ENCODE measurements around the gene OMP.

OMP gene

GRCh38 chr11:77068457-77069335 is 33.9 kb upstream of the OMP start:
- POLR2A ChIA-PET, result no interaction called here
- no peak for DNase-seq (ENCODE audit: extremely low spot score)
- no peak for TF ChIP-seq FOXA1 (IDR thresholded peaks at IDR 0.05)
- TF ChIP-seq FOXK2 (IDR thresholded peaks at IDR 0.05), result no peak
- TF ChIP-seq CTBP1 (IDR thresholded peaks at IDR 0.05; ENCODE audit: borderline replicate concordance), result no peak
- TF ChIP-seq SUZ12 (IDR thresholded peaks at IDR 0.05), result no peak
- TF ChIP-seq L3MBTL2 (conservative IDR thresholded peaks at IDR 0.05), result no peak
- no peak for TF ChIP-seq TARDBP (IDR thresholded peaks at IDR 0.05)
- TF ChIP-seq LEF1 (IDR thresholded peaks at IDR 0.05; ENCODE audit: borderline replicate concordance), result no peak
- TF ChIP-seq ELF4 (IDR thresholded peaks at IDR 0.05), result no peak
- TF ChIP-seq FOXM1 (IDR thresholded peaks at IDR 0.05; ENCODE audit: borderline replicate concordance), result no peak
- no peak for TF ChIP-seq BHLHE40 (IDR thresholded peaks at IDR 0.05; ENCODE audit: borderline replicate concordance)
- no peak for TF ChIP-seq ARNT (IDR thresholded peaks at IDR 0.05)
- no peak for TF ChIP-seq HDGF (IDR thresholded peaks at IDR 0.05; ENCODE audit: borderline replicate concordance)
- TF ChIP-seq PKNOX1 (IDR thresholded peaks at IDR 0.05), result no peak
- TF ChIP-seq SP1 (IDR thresholded peaks at IDR 0.05), result no peak
- TF ChIP-seq NFRKB (IDR thresholded peaks at IDR 0.05), result no peak
- CTCF ChIA-PET, result interaction anchor here (1.0 kb wide), 1 partner anchor 23 kb away, joined by 5 read pairs; no protein-coding TSS in a partner anchor

DNA sequence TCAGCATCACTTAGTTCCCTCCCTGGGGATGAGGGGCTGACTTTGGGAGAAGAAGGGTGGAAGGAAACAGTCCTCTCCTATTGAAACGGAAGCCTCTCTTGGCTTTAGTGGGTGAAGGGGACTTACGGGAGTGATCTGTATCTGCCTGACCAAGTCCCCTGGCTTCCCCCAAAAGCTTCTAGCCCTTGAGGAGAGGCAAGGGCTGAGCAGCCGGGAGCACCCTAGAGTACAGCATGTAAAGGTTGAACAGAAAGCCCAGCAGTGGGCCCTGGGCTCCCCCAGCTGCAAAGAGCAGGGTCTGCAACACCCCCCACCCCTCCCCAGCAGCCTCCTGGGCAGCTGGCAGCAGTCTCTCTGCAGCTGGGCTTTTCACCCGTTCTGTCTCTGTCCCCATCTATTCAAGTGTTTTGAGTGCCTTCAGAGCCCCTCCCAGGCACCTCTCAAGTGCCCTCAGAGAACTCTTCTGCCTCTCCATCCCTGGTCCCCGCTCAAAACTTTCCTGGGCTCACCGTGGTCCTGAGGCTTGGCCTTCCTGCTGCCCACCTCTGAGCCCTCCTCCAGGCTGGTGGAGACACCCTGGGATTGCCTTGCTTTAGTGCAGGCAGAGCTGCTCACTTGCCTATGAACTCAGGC is 33.2 kb upstream of the OMP start:
- ChIA-PET POLR2A (no interaction called here), CTCF (interaction anchor here (1.0 kb wide), 1 partner anchor 22 kb away, joined by 5 read pairs; no protein-coding TSS in a partner anchor)
- no peak for DNase-seq (ENCODE audit: extremely low spot score)
- TF ChIP-seq TARDBP (IDR thresholded peaks at IDR 0.05) (no peak), NFRKB (IDR thresholded peaks at IDR 0.05) (no peak), SP1 (IDR thresholded peaks at IDR 0.05) (no peak), PKNOX1 (IDR thresholded peaks at IDR 0.05) (no peak), LEF1 (IDR thresholded peaks at IDR 0.05; ENCODE audit: borderline replicate concordance) (no peak), FOXA1 (IDR thresholded peaks at IDR 0.05) (no peak), L3MBTL2 (conservative IDR thresholded peaks at IDR 0.05) (no peak), CTBP1 (IDR thresholded peaks at IDR 0.05; ENCODE audit: borderline replicate concordance) (no peak), ARNT (IDR thresholded peaks at IDR 0.05) (no peak), FOXM1 (IDR thresholded peaks at IDR 0.05; ENCODE audit: borderline replicate concordance) (no peak), ELF4 (IDR thresholded peaks at IDR 0.05) (no peak), ZNF384 (IDR thresholded peaks at IDR 0.05) (no peak), BHLHE40 (IDR thresholded peaks at IDR 0.05; ENCODE audit: borderline replicate concordance) (no peak), SUZ12 (IDR thresholded peaks at IDR 0.05) (no peak), HDGF (IDR thresholded peaks at IDR 0.05; ENCODE audit: borderline replicate concordance) (no peak), FOXK2 (IDR thresholded peaks at IDR 0.05) (no peak)

- CTCF ChIA-PET, result interaction anchor here (1.0 kb wide), 1 partner anchor 21 kb away, joined by 5 read pairs; no protein-coding TSS in a partner anchor
Observed at GRCh38 chr11:77069969-77070582, 32.6 kb upstream of the OMP start.

DNA sequence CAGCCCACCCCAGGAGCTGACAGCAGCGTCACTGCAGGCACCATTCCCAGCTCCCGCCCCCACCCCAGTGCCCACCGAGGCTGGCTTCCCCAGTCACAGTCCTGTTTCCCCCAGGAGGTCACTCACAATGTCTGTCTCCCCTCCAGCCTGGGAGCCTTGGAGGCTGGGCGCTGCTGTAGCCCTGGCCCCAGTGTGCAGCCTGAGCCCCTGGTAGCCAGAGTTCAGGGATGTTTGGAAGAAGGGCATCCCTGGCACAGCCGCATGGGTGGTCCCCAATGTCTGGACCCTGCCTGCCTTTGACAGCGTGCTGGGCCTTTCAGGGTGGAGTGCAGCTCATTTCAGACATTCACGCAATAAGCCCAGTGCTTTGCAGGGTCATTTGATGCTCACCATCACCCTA is 31.6 kb upstream of the OMP start:
- ChIA-PET CTCF (no interaction called here), POLR2A (no interaction called here)
- DNase-seq (ENCODE audit: extremely low spot score), result no peak
- TF ChIP-seq HDGF (IDR thresholded peaks at IDR 0.05; ENCODE audit: borderline replicate concordance) (no peak), ARNT (IDR thresholded peaks at IDR 0.05) (no peak), SUZ12 (IDR thresholded peaks at IDR 0.05) (no peak), FOXM1 (IDR thresholded peaks at IDR 0.05; ENCODE audit: borderline replicate concordance) (no peak), LEF1 (IDR thresholded peaks at IDR 0.05; ENCODE audit: borderline replicate concordance) (no peak), PKNOX1 (IDR thresholded peaks at IDR 0.05) (no peak), ELF4 (IDR thresholded peaks at IDR 0.05) (no peak), SP1 (IDR thresholded peaks at IDR 0.05) (no peak), ZNF384 (IDR thresholded peaks at IDR 0.05) (no peak), FOXK2 (IDR thresholded peaks at IDR 0.05) (no peak), NFRKB (IDR thresholded peaks at IDR 0.05) (no peak), L3MBTL2 (conservative IDR thresholded peaks at IDR 0.05) (no peak), TARDBP (IDR thresholded peaks at IDR 0.05) (no peak), BHLHE40 (IDR thresholded peaks at IDR 0.05; ENCODE audit: borderline replicate concordance) (no peak), FOXA1 (IDR thresholded peaks at IDR 0.05) (no peak), CTBP1 (IDR thresholded peaks at IDR 0.05; ENCODE audit: borderline replicate concordance) (no peak)

More at GRCh38 chr11:77069969-77070582, 32.6 kb upstream of the OMP start:
- POLR2A ChIA-PET, result no interaction called here
- TF ChIP-seq CTBP1 (IDR thresholded peaks at IDR 0.05; ENCODE audit: borderline replicate concordance), result no peak
- TF ChIP-seq ZNF384 (IDR thresholded peaks at IDR 0.05), result no peak
- TF ChIP-seq PKNOX1 (IDR thresholded peaks at IDR 0.05), result no peak
- DNase-seq (ENCODE audit: extremely low spot score), result no peak

Data from HEK293T (cell line).